Esophagus muscularis mucosa (tissue), 4 donors: Measurements from ENCODE around the gene MYO7B. TPM values are rescaled to one million over a fixed set of nuclear protein-coding genes. Genes with fewer than 3 reads are reported as not detected.

Experiments
- DNase-seq: peaks from one replicate; pipeline ENCODE4 v3.0.0-alpha.2; 2017; ENCODE audit errors: extremely low spot score
- H3K27ac ChIP-seq, 4 donors: fragments of 200-600 bp; sonication (generic); replicated peaks in 1 of 4; 1 replicate in 3 of 4; 2 replicates in 1 of 4; pipeline ENCODE4 v1.5.1; 2016 to 2019; ENCODE audit warnings: mild to moderate bottlenecking in 1 of 4
- H3K27me3 ChIP-seq, 4 donors: fragments of 200-600 bp; sonication (generic); one replicate each; pipeline versions ENCODE4 v1.5.1 to v1.6.0; 2016 to 2019
- H3K36me3 ChIP-seq, 4 donors: fragments of 200-600 bp; sonication (generic); one replicate each; pipeline ENCODE4 v1.5.1; 2016 to 2019
- H3K4me1 ChIP-seq, 4 donors: fragments of 200-600 bp; sonication (generic); one replicate each; pipeline ENCODE4 v1.5.1; 2016 to 2019
- H3K4me3 ChIP-seq, 4 donors: fragments of 200-600 bp; sonication (generic); 1 replicate in 2 of 4; 2 replicates in 2 of 4; pipeline ENCODE4 v1.5.1; 2016 to 2019; ENCODE audit warnings: mild to moderate bottlenecking in 4 of 4, moderate library complexity in 1 of 4
- H3K9me3 ChIP-seq, 4 donors: fragments of 200-600 bp; sonication (generic); 1 replicate in 3 of 4; 2 replicates in 1 of 4; pipeline ENCODE4 v1.5.1; 2016 to 2019
- CTCF ChIP-seq, 3 experiments: fragments of 200-600 bp in 2 of 3; fragments of 450-650 bp in 1 of 3; sonication (generic) in 2 of 3; IDR thresholded peaks; one replicate each; pipeline ENCODE4 v1.5.1; 2017 to 2019; ENCODE audit warnings: antibody characterized with exemption in 3 of 3, mild to moderate bottlenecking in 2 of 3, moderate library complexity in 1 of 3
- EP300 ChIP-seq: sonication (generic); formaldehyde crosslinking; IDR thresholded peaks from one replicate; pipeline ENCODE4 v1.6.1; 2017; ENCODE audit warnings: antibody characterized with exemption
- POLR2A ChIP-seq: fragments of 450-650 bp; IDR thresholded peaks from one replicate; pipeline ENCODE4 v1.6.1; 2017; ENCODE audit warnings: antibody characterized with exemption, moderate library complexity, mild to moderate bottlenecking, low read depth
- POLR2AphosphoS5 ChIP-seq, 2 donors: sonication (generic); formaldehyde crosslinking; IDR thresholded peaks; one replicate each; pipeline ENCODE4 v1.6.1; 2017; ENCODE audit warnings: antibody characterized with exemption in 2 of 2
- WGBS: methylation state at CpG from one replicate; pipeline ENCODE4 v1.1.5; 2018; 5-methylcytosine and 5-hydroxymethylcytosine counted together
- intact Hi-C: fragments of 100-400 bp; cut with DNase I; formaldehyde crosslinking; loops from one replicate; pipeline ENCODE4 v1.15.1; 2023
- total RNA-seq, 4 donors: library from RNA; depleted of rRNA; stranded (reverse); fragments of >200 nt; gene quantifications; one replicate each; pipeline versions ENCODE4 v1.1.0 to v1.2.1, GENCODE V29; 2016

MYO7B gene
- total RNA-seq, 4 donors from 2014 or later = 0.19 to 0.98 (median 0.33) TPM; not detected in 1

DNA sequence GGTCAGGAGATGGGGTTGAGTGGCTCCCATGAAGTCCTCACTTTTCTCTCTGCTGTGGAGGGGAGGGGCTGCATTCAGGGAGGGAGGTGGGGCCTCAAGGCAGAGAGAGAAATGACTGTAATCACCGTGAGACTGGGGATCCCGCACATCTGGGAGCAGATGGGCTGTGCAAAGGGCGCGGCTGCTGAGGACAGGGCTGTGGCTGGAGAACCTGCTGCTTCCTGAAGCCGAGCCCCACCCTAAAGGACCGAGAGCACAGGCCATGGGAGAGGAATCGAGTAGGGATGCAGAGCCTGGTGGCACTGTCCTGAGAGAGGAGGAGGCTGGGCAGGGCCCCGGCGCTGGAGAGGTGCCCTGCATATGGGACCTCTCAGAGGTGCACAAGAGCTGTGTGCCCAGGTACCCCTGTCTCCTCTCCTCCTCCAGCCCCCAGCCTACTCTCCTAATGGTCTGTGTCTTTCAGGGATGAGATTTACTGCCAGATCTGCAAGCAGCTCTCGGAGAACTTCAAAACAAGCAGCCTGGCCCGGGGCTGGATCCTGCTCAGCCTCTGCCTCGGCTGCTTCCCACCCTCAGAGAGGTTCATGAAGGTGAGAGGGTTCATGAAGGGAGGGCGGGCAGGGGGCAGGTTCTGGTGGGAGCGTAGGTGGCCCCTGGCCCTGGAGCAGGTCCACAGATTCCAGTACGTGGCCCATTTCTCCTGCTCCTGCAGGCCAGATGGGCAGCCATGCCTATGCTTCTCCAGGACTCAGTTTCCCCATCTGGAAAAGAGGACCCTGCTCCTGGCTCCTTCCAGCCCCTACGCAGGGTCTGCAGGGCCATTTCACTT lies 84.6 kb downstream of the MYO7B start:
- no peaks in the 10 kb centered on the region for H3K36me3 ChIP-seq
- peaks cover 0 to 46% (median 26%) of the 10 kb centered on the region in 4 donors for H3K27me3 ChIP-seq
- WGBS = 75% methylated on average over 14 of the region's 16 CpGs
- no peaks in the 10 kb centered on the region for H3K4me1 ChIP-seq
- no peaks in the 10 kb centered on the region for H3K9me3 ChIP-seq
- intact Hi-C loops = no loop called here
- DNase-seq = no peak
- no peak overlapping the region for H3K4me3 ChIP-seq
- H3K27ac ChIP-seq = no peak overlapping the region
- TF ChIP-seq CTCF (IDR thresholded peaks at IDR 0.05) (no peak), EP300 (no peak), POLR2AphosphoS5 (IDR thresholded peaks at IDR 0.05) (no peak), POLR2A (no peak)

- H3K27ac ChIP-seq = no peak overlapping the region
- no peak for TF ChIP-seq POLR2A
- no peak for TF ChIP-seq EP300
- no peak for TF ChIP-seq POLR2AphosphoS5 (IDR thresholded peaks at IDR 0.05)
- TF ChIP-seq CTCF (IDR thresholded peaks at IDR 0.05) = no peak
- H3K36me3 ChIP-seq = no peaks in the 10 kb centered on the region
- H3K9me3 ChIP-seq = no peaks in the 10 kb centered on the region
- H3K27me3 ChIP-seq = peaks cover 0 to 54% (median 28%) of the 10 kb centered on the region in 4 donors
- no peaks in the 10 kb centered on the region for H3K4me1 ChIP-seq
- H3K4me3 ChIP-seq = no peak overlapping the region
- intact Hi-C loops = no loop called here
- DNase-seq = no peak
- 75% methylated on average over 3 of the region's 3 CpGs for WGBS
These were observed 85.4 kb downstream of the MYO7B start for GRCh38 chr2:127620866-127621265.

- Histone ChIP-seq H3K9me3 (no peaks in the 10 kb centered on the region), H3K36me3 (no peaks in the 10 kb centered on the region), H3K27ac (no peak overlapping the region), H3K27me3 (peaks cover 0 to 65% (median 28%) of the 10 kb centered on the region in 4 donors), H3K4me1 (no peaks in the 10 kb centered on the region), H3K4me3 (no peak overlapping the region)
- no peak for DNase-seq
- WGBS = 95% methylated on average over 8 of the region's 15 CpGs
- intact Hi-C loops = no loop called here
- TF ChIP-seq CTCF (IDR thresholded peaks at IDR 0.05) = no peak
- no peak for TF ChIP-seq POLR2AphosphoS5 (IDR thresholded peaks at IDR 0.05)
These were observed 86.5 kb downstream of the MYO7B start for GRCh38 chr2:127621981-127622431.

GRCh38 chr2:127622561-127623387 lies 87.3 kb downstream of the MYO7B start:
- TF ChIP-seq POLR2AphosphoS5 (IDR thresholded peaks at IDR 0.05) = no peak
- no peak for TF ChIP-seq EP300
- no peak for TF ChIP-seq CTCF (IDR thresholded peaks at IDR 0.05)
- TF ChIP-seq POLR2A = no peak
- H3K4me1 ChIP-seq = no peaks in the 10 kb centered on the region
- no peak overlapping the region for H3K27ac ChIP-seq
- no peaks in the 10 kb centered on the region for H3K36me3 ChIP-seq
- H3K9me3 ChIP-seq = no peaks in the 10 kb centered on the region
- intact Hi-C loops = no loop called here
- 85% methylated on average over 20 of the region's 21 CpGs for WGBS
- peaks cover 0 to 73% (median 28%) of the 10 kb centered on the region in 4 donors for H3K27me3 ChIP-seq
- H3K4me3 ChIP-seq = no peak overlapping the region
- DNase-seq = no peak
